DOHH2 (cell line): ENCODE results near the gene GCN1.

Experiments used
- CTCF ChIP-seq: fragments of 200-600 bp; sonication (generic); IDR thresholded peaks from one replicate; pipeline ENCODE4 v1.5.1; 2014; ENCODE audit warnings: antibody characterized with exemption, mild to moderate bottlenecking, low read depth, low read length; ENCODE audit not compliant: poor library complexity, severe bottlenecking
- EZH2phosphoT487 ChIP-seq: fragments of 200-600 bp; sonication (generic); IDR thresholded peaks from 2 replicates; pipeline ENCODE4 v1.6.1; 2017; ENCODE audit warnings: borderline replicate concordance, mild to moderate bottlenecking, antibody characterized with exemption, low read length, moderate library complexity, mixed read lengths

- TF ChIP-seq CTCF: no peak
- no peak for TF ChIP-seq EZH2phosphoT487
Measured at GRCh38 chr12:120099738-120100137, 94.8 kb downstream of the GCN1 start.
